Immature natural killer cell (primary cell): ENCODE measurements around the gene SPPL3. TPM values are rescaled to one million over a fixed set of nuclear protein-coding genes. Genes with fewer than 3 reads are reported as not detected.

Experiments
- DNase-seq, 3 donors: peaks; one replicate each; pipeline ENCODE4 v3.0.0; 2022; ENCODE audit warnings: mixed read lengths in 1 of 3
- H3K27ac Mint-ChIP-seq, 6 donors: one replicate each; pipeline ENCODE4 v1.8.0; 2020; ENCODE audit warnings: mixed read lengths in 6 of 6, mild to moderate bottlenecking in 5 of 6, inconsistent platforms in 4 of 6, moderate library complexity in 3 of 6
- H3K27me3 Mint-ChIP-seq, 3 donors: one replicate each; pipeline ENCODE4 v1.8.0; 2020 to 2021; ENCODE audit warnings: low read depth in 3 of 3, mild to moderate bottlenecking in 3 of 3, mixed read lengths in 3 of 3, moderate library complexity in 3 of 3, inconsistent platforms in 1 of 3
- H3K36me3 Mint-ChIP-seq, 3 donors: one replicate each; pipeline ENCODE4 v1.8.0; 2020; ENCODE audit warnings: mixed read lengths in 3 of 3, inconsistent platforms in 2 of 3, mild to moderate bottlenecking in 2 of 3
- H3K4me1 Mint-ChIP-seq, 2 donors: one replicate each; pipeline ENCODE4 v1.8.0; 2020; ENCODE audit warnings: inconsistent platforms in 2 of 2, mild to moderate bottlenecking in 2 of 2, mixed read lengths in 2 of 2, moderate library complexity in 1 of 2
- H3K4me3 Mint-ChIP-seq, 5 donors: one replicate each; pipeline ENCODE4 v1.8.0; 2020; ENCODE audit warnings: mild to moderate bottlenecking in 5 of 5, mixed read lengths in 5 of 5, inconsistent platforms in 3 of 5, moderate library complexity in 3 of 5
- H3K9me3 Mint-ChIP-seq, 6 donors: one replicate each; pipeline ENCODE4 v1.8.0; 2020; ENCODE audit warnings: mild to moderate bottlenecking in 6 of 6, mixed read lengths in 6 of 6, inconsistent platforms in 4 of 6, moderate library complexity in 3 of 6
- polyA plus RNA-seq, 3 donors: library from polyadenylated mRNA; unstranded; fragments of 300-500 nt; fragmentation: Illumina TruSeq; gene quantifications; one replicate each; pipeline ENCODE4 v1.2.3, GENCODE V29; 2021

The SPPL3 gene
- polyA plus RNA-seq, 3 donors from 2014 or later: 10.2 to 18.8 (median 15.6) TPM

- H3K9me3 Mint-ChIP-seq: no peaks in the 10 kb centered on the region
- no peak for DNase-seq
- H3K27me3 Mint-ChIP-seq: no peaks in the 10 kb centered on the region
- no peaks in the 10 kb centered on the region for H3K36me3 Mint-ChIP-seq
- peaks cover 43 to 71% of the 10 kb centered on the region in 2 donors for H3K4me1 Mint-ChIP-seq
- H3K27ac Mint-ChIP-seq: no peak overlapping the region
- no peak overlapping the region for H3K4me3 Mint-ChIP-seq
These were observed 78.8 kb downstream of the SPPL3 start for GRCh38 chr12:120825337-120825736.

GRCh38 chr12:120822832-120823503, 81.2 kb downstream of the SPPL3 start:
- no peaks in the 10 kb centered on the region for H3K9me3 Mint-ChIP-seq
- no peaks in the 10 kb centered on the region for H3K36me3 Mint-ChIP-seq
- peak overlapping the region in 1 of 6 donors; percentile 8 for H3K27ac Mint-ChIP-seq
- no peak for DNase-seq
- peaks cover 33 to 65% of the 10 kb centered on the region in 2 donors for H3K4me1 Mint-ChIP-seq
- H3K27me3 Mint-ChIP-seq: no peaks in the 10 kb centered on the region
- no peak overlapping the region for H3K4me3 Mint-ChIP-seq

DNA sequence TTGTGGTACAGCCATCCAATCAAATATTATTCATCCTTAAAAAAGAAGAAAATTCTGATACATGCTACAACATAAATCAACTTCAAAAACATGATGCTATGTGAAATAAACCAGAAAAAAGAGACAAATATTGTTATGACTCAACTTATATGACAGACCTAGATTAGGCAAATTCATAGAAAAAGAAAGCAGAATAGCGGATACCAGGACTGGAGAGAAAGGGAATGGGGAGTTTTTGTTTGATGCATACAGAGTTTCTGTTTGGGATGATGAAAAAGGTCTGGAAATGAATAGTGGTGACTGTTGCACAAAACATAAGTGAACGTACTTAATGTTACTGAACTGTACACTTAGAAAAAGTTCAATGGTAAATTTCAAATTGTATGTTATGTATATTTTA, 82.3 kb downstream of the SPPL3 start:
- no peak for DNase-seq
- Mint-ChIP-seq H3K4me1 (peaks cover 38 to 66% of the 10 kb centered on the region in 2 donors), H3K9me3 (no peaks in the 10 kb centered on the region), H3K27ac (no peak overlapping the region), H3K36me3 (no peaks in the 10 kb centered on the region), H3K4me3 (no peak overlapping the region), H3K27me3 (no peaks in the 10 kb centered on the region)

- Mint-ChIP-seq H3K9me3 (no peaks in the 10 kb centered on the region), H3K27me3 (no peaks in the 10 kb centered on the region), H3K4me3 (no peak overlapping the region), H3K36me3 (no peaks in the 10 kb centered on the region), H3K27ac (no peak overlapping the region), H3K4me1 (peaks cover 36 to 63% of the 10 kb centered on the region in 2 donors)
- DNase-seq: no peak
These were observed 83.2 kb downstream of the SPPL3 start for GRCh38 chr12:120820884-120821510.

DNA sequence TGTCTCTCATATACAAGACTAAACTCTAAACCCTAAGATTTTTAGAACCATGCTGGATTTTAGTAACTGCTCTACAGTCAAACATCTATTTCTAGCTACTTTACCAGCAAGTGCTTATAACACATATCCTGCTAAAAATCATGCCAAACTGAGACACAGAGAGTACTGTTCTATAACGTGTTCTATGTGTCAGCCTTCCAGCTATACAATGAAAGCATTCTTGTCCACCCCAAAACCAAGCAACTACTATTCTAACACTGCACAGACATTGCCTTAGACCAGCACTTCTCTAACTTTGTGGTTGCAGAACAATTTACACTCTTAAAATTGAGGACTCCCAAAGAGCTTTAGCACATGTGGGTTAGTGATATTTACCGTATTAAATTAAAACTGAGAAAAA, 85.7 kb downstream of the SPPL3 start:
- H3K27ac Mint-ChIP-seq: no peak overlapping the region

DNA sequence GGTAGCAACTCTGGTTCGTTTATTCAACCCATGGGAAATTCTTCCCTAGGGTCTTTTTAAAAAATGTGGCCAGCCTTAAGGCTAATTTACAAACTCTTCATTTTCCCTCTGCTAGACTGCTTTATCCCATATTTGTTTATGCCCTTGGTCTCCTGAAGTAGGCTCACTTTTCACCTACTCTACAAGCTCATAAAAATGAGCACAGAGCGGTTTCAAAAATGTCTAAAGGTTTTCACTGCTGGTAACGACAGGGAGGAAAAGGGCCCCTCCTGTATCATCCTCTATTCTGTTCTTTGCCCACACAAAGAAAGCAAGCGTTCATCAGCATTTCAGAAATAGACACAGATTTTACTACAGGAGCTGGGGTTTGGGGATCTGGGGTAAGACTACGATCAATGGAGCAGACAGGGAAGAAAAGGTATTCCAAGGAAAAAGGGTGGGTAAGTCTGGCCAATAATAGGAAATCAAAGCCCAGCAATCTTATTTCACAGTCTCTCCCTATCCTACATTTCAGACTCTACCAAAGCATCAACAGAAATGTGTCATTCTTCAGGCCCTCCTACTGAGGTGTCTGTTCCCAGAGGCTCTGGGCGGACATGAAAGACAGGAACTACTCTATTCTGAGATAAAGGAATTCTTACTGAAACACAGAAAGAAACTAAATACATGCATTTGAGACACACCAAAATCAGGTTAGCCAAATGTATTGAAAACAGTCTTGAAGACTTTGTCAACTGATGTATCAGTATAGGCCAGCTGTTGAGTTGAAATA, 86.4 kb downstream of the SPPL3 start:
- no peaks in the 10 kb centered on the region for H3K27me3 Mint-ChIP-seq
- no peak for DNase-seq
- no peaks in the 10 kb centered on the region for H3K36me3 Mint-ChIP-seq
- H3K4me3 Mint-ChIP-seq: no peak overlapping the region
- peaks cover 38 to 66% of the 10 kb centered on the region in 2 donors for H3K4me1 Mint-ChIP-seq
- no peaks in the 10 kb centered on the region for H3K9me3 Mint-ChIP-seq
- no peak overlapping the region for H3K27ac Mint-ChIP-seq

More for the DNA sequence above, 85.7 kb downstream of the SPPL3 start:
- no peak for DNase-seq
- no peaks in the 10 kb centered on the region for H3K9me3 Mint-ChIP-seq
- H3K4me3 Mint-ChIP-seq: no peak overlapping the region
- no peaks in the 10 kb centered on the region for H3K27me3 Mint-ChIP-seq
- H3K36me3 Mint-ChIP-seq: no peaks in the 10 kb centered on the region
- peaks cover 41 to 69% of the 10 kb centered on the region in 2 donors for H3K4me1 Mint-ChIP-seq

DNA sequence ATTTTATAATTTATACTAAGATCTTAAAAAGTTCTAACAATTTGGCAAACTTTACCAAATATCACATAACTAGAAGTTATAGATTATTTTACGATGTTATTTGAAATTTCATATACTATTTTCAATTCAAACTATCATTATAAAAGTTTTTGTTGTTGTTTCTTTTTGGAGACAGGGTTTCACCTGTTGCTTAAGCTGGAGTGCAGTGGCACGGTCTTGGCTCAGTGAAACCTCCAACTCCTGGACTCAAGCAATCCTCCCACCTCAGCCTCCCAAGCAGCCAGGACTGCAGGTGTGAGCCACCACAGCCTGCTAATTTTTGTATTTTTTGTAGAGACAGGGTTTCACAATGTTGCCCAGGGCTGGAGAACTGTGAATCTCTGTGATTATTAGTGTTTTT, 87.8 kb downstream of the SPPL3 start:
- no peak for DNase-seq
- Mint-ChIP-seq H3K27me3 (no peaks in the 10 kb centered on the region), H3K36me3 (no peaks in the 10 kb centered on the region), H3K4me3 (no peak overlapping the region), H3K9me3 (no peaks in the 10 kb centered on the region), H3K27ac (no peak overlapping the region), H3K4me1 (peaks cover 34 to 63% of the 10 kb centered on the region in 2 donors)

DNA sequence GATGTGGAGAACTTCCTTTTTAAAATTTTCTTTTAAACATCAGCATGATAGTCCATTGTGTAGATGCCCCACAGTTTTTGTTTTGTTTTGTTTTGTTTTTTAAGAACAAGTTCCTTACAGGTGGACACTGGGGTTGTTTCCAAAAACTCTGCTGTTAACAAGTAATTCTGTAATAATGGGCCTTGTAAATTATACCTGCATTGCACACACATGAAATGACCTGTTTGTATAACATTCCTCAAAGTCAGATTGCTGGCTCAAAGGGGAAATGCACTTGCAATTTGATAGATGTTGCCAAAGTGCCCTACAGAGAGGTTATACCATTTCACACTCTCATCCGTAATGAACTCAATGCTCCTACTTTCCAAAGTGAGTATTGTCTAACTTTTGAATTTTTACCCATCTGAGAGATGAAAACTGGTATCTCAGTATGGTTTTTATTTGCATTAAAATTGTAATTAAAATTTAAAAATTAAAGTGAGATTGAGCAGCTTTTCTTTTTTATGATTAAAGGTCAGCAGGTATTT, 89.2 kb downstream of the SPPL3 start:
- Mint-ChIP-seq H3K4me1 (peaks cover 32 to 66% of the 10 kb centered on the region in 2 donors), H3K27ac (peak overlapping the region in 2 of 6 donors; percentile 26 to 52), H3K36me3 (no peaks in the 10 kb centered on the region), H3K4me3 (no peak overlapping the region), H3K9me3 (no peaks in the 10 kb centered on the region), H3K27me3 (no peaks in the 10 kb centered on the region)
- DNase-seq: no peak

- Mint-ChIP-seq H3K36me3 (no peaks in the 10 kb centered on the region), H3K9me3 (no peaks in the 10 kb centered on the region), H3K27me3 (no peaks in the 10 kb centered on the region), H3K4me1 (peaks cover 32 to 65% of the 10 kb centered on the region in 2 donors), H3K4me3 (no peak overlapping the region), H3K27ac (peak overlapping the region in 3 of 6 donors; percentile 26 to 52 (median 37))
- DNase-seq: no peak
These were observed 89.8 kb downstream of the SPPL3 start for GRCh38 chr12:120814203-120814902.

DNA sequence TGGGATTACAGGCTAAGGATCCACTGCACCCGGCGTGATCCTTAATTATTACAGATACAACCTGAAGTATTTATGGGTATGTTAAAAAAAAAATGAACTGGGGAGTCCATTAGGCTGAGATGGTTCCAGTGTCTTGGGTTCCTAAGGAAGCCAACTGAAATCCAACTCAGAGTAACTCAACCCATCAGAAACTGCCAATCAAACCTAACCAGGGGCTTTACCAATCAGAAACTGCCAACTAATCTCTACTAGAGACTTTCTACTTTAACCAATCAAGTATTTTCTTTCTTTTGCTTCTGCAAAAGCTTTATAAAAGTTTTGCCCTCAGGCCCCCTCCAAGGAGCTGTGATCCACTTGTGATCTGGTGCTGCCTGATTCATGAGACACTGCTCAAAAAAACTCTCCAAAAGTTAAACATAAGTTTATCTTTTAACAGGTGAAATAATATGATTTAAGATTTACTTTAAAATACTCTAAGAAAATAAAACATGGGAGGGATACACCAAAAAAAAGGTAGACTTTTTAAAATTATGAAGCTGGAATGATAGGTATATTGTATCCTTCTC, 90.5 kb downstream of the SPPL3 start:
- peak overlapping the region in 1 of 6 donors; percentile 37 for H3K27ac Mint-ChIP-seq
- H3K27me3 Mint-ChIP-seq: no peaks in the 10 kb centered on the region

DNA sequence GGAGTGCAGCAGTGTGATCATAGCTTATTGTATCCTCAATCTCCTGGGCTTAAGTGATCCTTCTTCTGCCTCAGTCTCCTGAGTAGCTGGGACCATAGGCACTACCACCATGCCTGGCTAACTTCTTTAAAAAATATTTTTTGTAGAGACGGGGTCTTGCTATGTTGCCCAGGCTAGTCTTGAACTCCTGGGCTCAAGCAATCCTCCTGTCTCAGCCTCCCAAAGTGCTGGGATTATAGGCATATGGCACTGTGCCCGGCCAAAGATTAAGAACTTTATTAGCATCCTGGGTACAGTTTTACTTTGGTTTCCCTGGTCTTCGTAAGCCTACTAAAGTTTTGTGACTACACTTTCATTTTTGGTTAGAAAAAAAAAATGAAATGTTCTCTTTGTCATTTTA, 94.1 kb downstream of the SPPL3 start:
- H3K9me3 Mint-ChIP-seq: no peaks in the 10 kb centered on the region
- no peak overlapping the region for H3K4me3 Mint-ChIP-seq
- no peaks in the 10 kb centered on the region for H3K27me3 Mint-ChIP-seq
- no peaks in the 10 kb centered on the region for H3K36me3 Mint-ChIP-seq
- DNase-seq: no peak
- H3K27ac Mint-ChIP-seq: no peak overlapping the region
- H3K4me1 Mint-ChIP-seq: peaks cover 18 to 36% of the 10 kb centered on the region in 2 donors

More for the DNA sequence above, 90.5 kb downstream of the SPPL3 start:
- Mint-ChIP-seq H3K4me3 (no peak overlapping the region), H3K4me1 (peaks cover 32 to 61% of the 10 kb centered on the region in 2 donors), H3K9me3 (no peaks in the 10 kb centered on the region), H3K36me3 (no peaks in the 10 kb centered on the region)
- no peak for DNase-seq

- Mint-ChIP-seq H3K27me3 (peaks cover 0 to 2% (median 0%) of the 10 kb centered on the region in 3 donors), H3K4me1 (peaks cover 19 to 50% of the 10 kb centered on the region in 2 donors), H3K9me3 (no peaks in the 10 kb centered on the region), H3K27ac (peak overlapping the region in 1 of 6 donors; percentile 19), H3K4me3 (no peak overlapping the region), H3K36me3 (peaks cover 0 to 4% (median 0%) of the 10 kb centered on the region in 3 donors)
- DNase-seq: no peak
These were observed 99.7 kb downstream of the SPPL3 start for GRCh38 chr12:120804428-120804827.

GRCh38 chr12:120801146-120801545, 103.0 kb downstream of the SPPL3 start:
- Mint-ChIP-seq H3K27ac (peak overlapping the region in 1 of 6 donors; percentile 3), H3K27me3 (peaks cover 0 to 5% (median 0%) of the 10 kb centered on the region in 3 donors), H3K36me3 (peaks cover 15 to 19% (median 16%) of the 10 kb centered on the region in 3 donors), H3K4me3 (no peak overlapping the region), H3K9me3 (peaks cover 3 to 12% (median 5%) of the 10 kb centered on the region in 6 donors), H3K4me1 (peaks cover 26 to 69% of the 10 kb centered on the region in 2 donors)
- DNase-seq: no peak
